DND-41 (cell line): ENCODE data around the gene DDIT3.
"Not testable (repeated sequence)": the region's sequence is repeated elsewhere in the genome, so short reads cannot be mapped to it uniquely, and the experiment has no call there.

Experiments used
- ATAC-seq: fragments of 200-7000 bp; cut with Tn5 transposase; 3 replicates; pipeline ENCODE4 v1.9.1; 2021; ENCODE audit warnings: low read depth; ENCODE audit not compliant: insufficient read depth
- DNase-seq: peaks from one replicate; pipeline ENCODE4 v3.0.0-alpha.2; 2020
- H2AFZ ChIP-seq: 2 replicates; pipeline ENCODE4 v1.6.0; 2012; ENCODE audit warnings: low read depth, low read length
- H3K27ac ChIP-seq: 2 replicates; pipeline ENCODE4 v1.5.1; 2012; ENCODE audit warnings: low read length, inconsistent platforms
- H3K27me3 ChIP-seq: fragments of 200-600 bp; sonication (generic); 2 replicates; pipeline ENCODE4 v1.6.0; 2012; ENCODE audit warnings: low read length, mild to moderate bottlenecking, inconsistent platforms; ENCODE audit not compliant: insufficient read depth, poor library complexity
- H3K36me3 ChIP-seq: 2 replicates; pipeline ENCODE4 v1.5.1; 2012; ENCODE audit warnings: low read length, inconsistent platforms; ENCODE audit not compliant: insufficient read depth
- H3K4me1 ChIP-seq: 2 replicates; pipeline ENCODE4 v1.5.1; 2012; ENCODE audit warnings: mild to moderate bottlenecking, low read length; ENCODE audit not compliant: insufficient read depth
- H3K4me2 ChIP-seq: 2 replicates; pipeline ENCODE4 v1.6.0; 2012; ENCODE audit warnings: mild to moderate bottlenecking, moderate library complexity, low read length, inconsistent platforms; ENCODE audit not compliant: insufficient read depth
- H3K4me3 ChIP-seq, 2 experiments: fragments of 200-600 bp in 1 of 2; shearing (Covaris generic) in 1 of 2; 2 replicates each; pipeline ENCODE4 v1.5.1; 2012 to 2016; ENCODE audit warnings: inconsistent platforms in 2 of 2, low read length in 2 of 2, mild to moderate bottlenecking in 2 of 2, low read depth in 1 of 2, moderate library complexity in 1 of 2
- H3K79me2 ChIP-seq: 2 replicates; pipeline ENCODE4 v1.6.0; 2012; ENCODE audit warnings: low read length, inconsistent platforms; ENCODE audit not compliant: insufficient read depth
- H3K9ac ChIP-seq: 2 replicates; pipeline ENCODE4 v1.6.0; 2012; ENCODE audit warnings: low read depth, mild to moderate bottlenecking, inconsistent platforms, low read length, moderate library complexity
- H3K9me3 ChIP-seq: 2 replicates; pipeline ENCODE4 v1.5.1; 2012; ENCODE audit warnings: low read length, moderate library complexity, mild to moderate bottlenecking, inconsistent platforms; ENCODE audit not compliant: insufficient read depth, severe bottlenecking
- H4K20me1 ChIP-seq: 2 replicates; pipeline ENCODE4 v1.6.0; 2012; ENCODE audit warnings: low read length; ENCODE audit not compliant: insufficient read depth
- CTCF ChIP-seq: IDR thresholded peaks from 2 replicates; pipeline ENCODE4 v1.5.1; 2012; ENCODE audit warnings: borderline replicate concordance, low read length, moderate library complexity, mild to moderate bottlenecking; ENCODE audit not compliant: poor library complexity, severe bottlenecking; ENCODE audit errors: extremely low read depth
- EZH2 ChIP-seq: IDR thresholded peaks from 3 replicates; pipeline ENCODE4 v1.6.1; 2012; ENCODE audit warnings: borderline replicate concordance, low read depth, mild to moderate bottlenecking, moderate library complexity, low read length, inconsistent platforms; ENCODE audit not compliant: severe bottlenecking

DDIT3 gene

GRCh38 chr12:57511161-57511560, 9.2 kb downstream of the DDIT3 start:
- ATAC-seq (no peak), DNase-seq (no peak)
- no peaks in the 10 kb centered on the region for H3K9me3 ChIP-seq
- H3K4me3 ChIP-seq, result no peak overlapping the region
- no peak overlapping the region for H2AFZ ChIP-seq
- no peaks in the 10 kb centered on the region for H3K4me1 ChIP-seq
- peaks cover 25% of the 10 kb centered on the region for H3K79me2 ChIP-seq
- H3K27ac ChIP-seq, result no peak overlapping the region
- H3K4me2 ChIP-seq, result no peak overlapping the region
- TF ChIP-seq CTCF, result no peak
- TF ChIP-seq EZH2, result no peak
- H3K36me3 ChIP-seq, result peaks cover 80% of the 10 kb centered on the region
- H3K27me3 ChIP-seq, result no peaks in the 10 kb centered on the region
- H4K20me1 ChIP-seq, result peaks cover 28% of the 10 kb centered on the region; the same call in 1 of the 2 replicates
- H3K9ac ChIP-seq, result no peak overlapping the region

GRCh38 chr12:57507796-57508195, 12.5 kb downstream of the DDIT3 start:
- Histone ChIP-seq H3K36me3 (peaks cover 83% of the 10 kb centered on the region), H4K20me1 (peaks cover 14% of the 10 kb centered on the region), H3K79me2 (peaks cover 35% of the 10 kb centered on the region)
- H3K4me3 ChIP-seq, H3K4me1 ChIP-seq, ATAC-seq, DNase-seq, H3K9ac ChIP-seq, H2AFZ ChIP-seq, H3K27me3 ChIP-seq, H3K4me2 ChIP-seq, H3K9me3 ChIP-seq, H3K27ac ChIP-seq: not testable (repeated sequence)

GRCh38 chr12:57506541-57506940, 13.8 kb downstream of the DDIT3 start:
- peaks cover 37% of the 10 kb centered on the region for H3K79me2 ChIP-seq
- H3K4me1 ChIP-seq, H3K9ac ChIP-seq, DNase-seq, H3K4me3 ChIP-seq, ATAC-seq, H3K27ac ChIP-seq, H3K4me2 ChIP-seq, H3K27me3 ChIP-seq, H3K9me3 ChIP-seq, H2AFZ ChIP-seq: not testable (repeated sequence)
- H4K20me1 ChIP-seq, result peaks cover 15% of the 10 kb centered on the region
- peaks cover 82% of the 10 kb centered on the region for H3K36me3 ChIP-seq

- H3K27me3 ChIP-seq, DNase-seq, H3K4me1 ChIP-seq, H3K4me2 ChIP-seq, H3K9ac ChIP-seq, H2AFZ ChIP-seq, H3K4me3 ChIP-seq, ATAC-seq, H3K9me3 ChIP-seq, H3K27ac ChIP-seq: not testable (repeated sequence)
- Histone ChIP-seq H3K79me2 (peaks cover 52% of the 10 kb centered on the region), H3K36me3 (peaks cover 85% of the 10 kb centered on the region), H4K20me1 (peaks cover 17% of the 10 kb centered on the region)
These were observed 17.9 kb downstream of the DDIT3 start for GRCh38 chr12:57502311-57502969.

GRCh38 chr12:57500213-57500612, 20.1 kb downstream of the DDIT3 start:
- Histone ChIP-seq H3K79me2 (peaks cover 48% of the 10 kb centered on the region), H2AFZ (no peak overlapping the region)

More at GRCh38 chr12:57500213-57500612, 20.1 kb downstream of the DDIT3 start:
- Histone ChIP-seq H3K4me1 (no peaks in the 10 kb centered on the region), H3K4me2 (no peak overlapping the region), H3K36me3 (peaks cover 91% of the 10 kb centered on the region), H3K27ac (no peak overlapping the region; the same call in 1 of the 2 replicates), H3K9me3 (no peaks in the 10 kb centered on the region), H3K9ac (no peak overlapping the region), H3K4me3 (no peak overlapping the region), H3K27me3 (no peaks in the 10 kb centered on the region), H4K20me1 (peaks cover 23% of the 10 kb centered on the region; the same call in 1 of the 2 replicates)
- DNase-seq, result no peak
- TF ChIP-seq CTCF, result no peak
- no peak for TF ChIP-seq EZH2
- ATAC-seq, result no peak
